IPS-NIHi7 (cell line): ENCODE measurements around the gene MED17.

Experiments used
- DNase-seq: peaks from one replicate; pipeline ENCODE4 v3.0.0; 2012; ENCODE audit warnings: mixed read lengths; ENCODE audit errors: extremely low spot score

Gene MED17

DNA sequence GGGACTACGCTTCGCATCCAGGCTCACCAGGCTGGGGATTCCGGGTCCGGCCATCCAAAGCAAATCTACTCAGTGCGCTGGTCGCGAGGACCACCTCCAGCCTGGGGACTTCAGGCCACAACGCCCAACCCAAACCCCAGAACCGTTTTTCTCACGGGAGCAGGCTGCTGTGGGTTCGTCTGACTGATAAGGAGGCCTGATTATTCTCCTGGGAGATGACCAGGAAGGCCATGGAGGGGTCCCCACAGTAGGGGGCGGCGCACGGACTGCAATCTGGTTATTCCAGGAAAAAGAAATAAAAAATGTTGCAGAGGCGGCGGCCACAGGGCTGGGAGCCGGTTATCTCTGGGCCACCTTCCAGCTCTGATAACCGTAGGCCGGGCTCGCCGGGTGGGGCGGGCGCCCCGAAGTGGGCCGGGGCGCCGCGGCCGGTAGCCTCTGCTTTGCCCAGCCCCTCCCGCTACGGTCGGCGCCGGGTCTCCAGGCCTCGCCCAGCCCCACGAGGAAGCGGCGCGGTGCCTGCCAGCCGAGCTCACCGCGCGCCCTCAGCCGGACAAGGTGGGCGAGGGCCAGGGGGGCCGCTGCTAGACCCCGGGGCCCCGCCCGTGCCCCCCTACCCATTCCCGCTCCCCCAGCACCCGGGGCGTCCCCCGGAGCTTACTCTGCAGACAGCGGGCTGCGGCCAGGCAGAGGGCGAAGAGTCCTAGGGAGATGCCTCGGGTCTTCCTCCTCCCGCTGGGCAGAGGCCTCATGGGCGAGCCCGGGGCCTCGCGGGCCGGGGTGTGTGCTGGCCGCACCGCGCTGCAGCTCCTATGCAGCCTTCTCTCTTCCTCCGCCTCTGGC, 65.9 kb downstream of the MED17 start:
- DNase-seq = peak; percentile 62

DNA sequence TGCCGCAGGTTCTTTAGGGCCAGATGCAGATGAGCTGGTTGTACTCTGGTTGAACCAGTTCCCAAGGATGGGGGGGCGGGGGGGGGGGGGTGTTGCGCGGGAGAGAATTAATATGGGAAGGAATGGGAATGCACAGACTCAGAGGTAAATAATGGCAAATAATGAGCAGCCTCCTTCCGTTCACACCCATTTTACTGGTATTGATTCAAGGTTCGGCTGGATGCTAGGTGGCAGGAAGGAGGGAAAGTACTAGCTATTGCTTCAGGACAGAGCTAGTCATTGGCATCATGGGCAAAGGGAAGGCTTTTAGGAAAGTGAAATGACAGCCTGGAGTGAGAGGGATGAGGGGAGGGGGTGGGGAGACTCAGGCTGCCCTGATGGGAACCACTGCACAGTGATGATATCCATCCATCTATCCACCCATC, 66.5 kb downstream of the MED17 start, which contains the start of gene VSTM5:
TSS of gene VSTM5 (minus strand) at position 25 of the 425 bp plus-strand sequence. CDS start 116 bp downstream, outside the sequence.
- no peak for DNase-seq

- no peak for DNase-seq
Observed at GRCh38 chr11:93852242-93852641, 68.2 kb downstream of the MED17 start.

GRCh38 chr11:93857413-93858120, 73.5 kb downstream of the MED17 start:
- no peak for DNase-seq

- no peak for DNase-seq
Observed at GRCh38 chr11:93858121-93858775, 74.2 kb downstream of the MED17 start.

- no peak for DNase-seq
Observed at GRCh38 chr11:93861808-93862207, 77.7 kb downstream of the MED17 start.
